Stimulated activated CD8-positive, alpha-beta memory T cell treated with anti-CD3 and anti-CD28 coated beads, Interleukin-4, amount 100 ng/mL, for 48 hours (primary cell): ENCODE results near the gene FHDC1.

Source experiments
- DNase-seq: peaks from one replicate; pipeline ENCODE4 v3.0.0-alpha.2; 2020

The FHDC1 gene

DNA sequence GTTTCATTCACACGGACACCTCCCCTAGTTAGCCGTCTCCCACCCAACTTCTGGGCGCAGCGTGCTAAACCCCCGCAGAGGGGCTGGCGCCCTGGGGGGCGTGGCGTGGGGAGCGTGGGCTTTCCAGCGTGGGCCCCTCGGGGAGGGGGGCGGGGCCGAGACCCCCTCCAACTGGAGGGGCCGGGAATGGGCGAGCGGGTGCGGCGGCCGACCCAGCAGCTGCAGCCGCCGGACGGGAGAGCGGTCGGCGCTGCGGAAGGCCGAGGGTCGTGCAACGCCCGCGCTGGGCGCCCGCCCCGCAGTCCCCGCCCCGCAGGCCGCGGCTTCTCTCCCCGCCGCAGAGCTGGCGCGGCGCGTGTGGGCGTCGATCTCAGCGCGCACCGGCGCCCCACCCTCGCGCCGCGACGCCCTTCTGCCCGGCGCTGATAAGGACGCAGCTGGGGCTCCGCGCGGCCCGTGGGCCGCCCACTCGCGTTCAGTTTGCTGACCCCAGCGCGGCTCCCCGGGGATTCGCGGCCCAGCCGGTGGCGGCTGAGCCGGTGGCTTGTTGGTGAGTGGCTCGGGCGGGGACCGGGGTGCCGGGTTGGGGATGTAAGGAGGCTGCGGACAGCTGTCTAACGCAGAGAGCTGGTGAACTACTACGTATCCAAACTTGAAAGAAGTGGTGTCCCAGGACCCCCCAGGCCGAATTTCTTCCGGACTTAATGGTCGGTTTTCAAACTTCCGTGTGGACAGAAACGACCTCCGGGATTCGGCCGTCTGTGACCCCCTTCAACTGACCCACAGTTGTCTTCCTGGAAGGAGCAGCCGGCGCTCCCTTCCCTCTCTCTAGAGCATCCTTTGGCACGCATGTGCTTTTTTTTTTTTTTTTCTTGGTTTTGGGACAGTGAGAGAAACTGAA, 1.5 kb downstream of the FHDC1 start:
- peak; percentile 36 for DNase-seq

DNA sequence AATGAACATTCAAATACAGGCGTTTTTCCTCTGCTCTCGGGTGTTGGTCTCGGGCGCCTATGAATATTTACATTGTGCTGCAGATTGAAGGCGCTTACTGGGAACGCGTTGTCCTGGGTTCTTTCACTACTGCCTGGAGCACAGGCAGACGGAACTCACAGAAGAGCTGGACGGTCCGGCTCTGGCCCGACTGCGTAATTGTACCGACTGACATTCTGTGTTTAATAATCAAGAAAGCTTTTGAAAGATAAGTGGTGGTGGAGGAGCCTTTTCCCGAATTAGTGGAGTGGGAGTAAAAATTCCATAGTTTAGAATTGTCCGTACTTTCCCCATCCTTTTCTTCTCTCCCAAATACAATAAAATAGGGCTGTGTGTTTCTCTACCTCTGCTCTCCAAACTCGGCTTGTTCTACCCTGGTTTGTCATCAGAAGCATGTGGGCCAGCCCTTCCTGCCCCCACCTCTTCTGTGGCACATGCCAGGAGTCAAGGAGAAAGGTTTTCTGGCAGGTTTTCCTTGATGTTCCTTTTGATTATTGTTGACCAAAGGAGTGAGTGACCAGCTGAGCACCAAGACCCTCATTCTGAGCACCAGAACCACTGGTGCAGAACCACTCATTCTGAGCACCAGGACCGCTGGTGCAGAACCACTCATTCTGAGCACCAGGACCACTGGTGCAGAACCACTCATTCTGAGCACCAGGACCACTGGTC, 2.3 kb downstream of the FHDC1 start:
- DNase-seq, result no peak

DNA sequence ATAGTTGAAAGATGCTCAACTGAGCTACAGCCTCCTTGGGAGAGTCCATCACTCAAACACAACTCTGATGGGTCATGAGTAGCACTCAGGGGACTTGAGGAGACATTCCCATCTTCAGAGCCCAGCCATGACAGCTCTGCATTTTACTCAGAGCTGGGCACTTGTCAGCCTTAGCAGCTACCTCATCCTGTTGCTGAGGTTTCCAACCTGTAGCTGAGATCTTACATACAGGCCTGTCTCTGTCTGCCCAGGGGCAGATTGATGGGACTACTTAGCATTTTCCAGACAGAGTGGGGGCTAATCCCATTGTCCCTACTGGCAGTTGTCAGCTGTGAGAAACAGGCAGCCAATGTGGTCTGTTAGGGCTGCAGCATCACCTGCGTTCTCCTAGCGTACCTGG, 3.5 kb downstream of the FHDC1 start:
- no peak for DNase-seq

DNA sequence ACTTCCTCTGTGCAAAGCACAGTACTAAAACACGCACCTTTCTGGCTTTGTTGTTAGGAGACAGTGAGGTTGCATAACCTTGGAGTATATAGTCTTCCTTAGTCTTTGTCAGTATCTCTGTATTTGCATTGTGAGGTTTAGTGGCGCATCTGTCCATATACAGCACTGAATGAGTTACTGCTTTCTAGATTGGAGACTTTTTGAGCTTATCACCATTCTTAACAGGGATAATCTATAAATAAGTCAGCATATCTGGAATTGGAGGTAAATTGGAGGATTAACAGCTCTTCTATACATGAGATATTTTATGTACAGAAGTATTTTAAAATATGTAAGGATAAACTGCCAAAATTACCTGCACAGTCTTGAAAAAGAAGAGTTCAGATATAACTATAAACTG, 4.3 kb downstream of the FHDC1 start:
- no peak for DNase-seq

DNA sequence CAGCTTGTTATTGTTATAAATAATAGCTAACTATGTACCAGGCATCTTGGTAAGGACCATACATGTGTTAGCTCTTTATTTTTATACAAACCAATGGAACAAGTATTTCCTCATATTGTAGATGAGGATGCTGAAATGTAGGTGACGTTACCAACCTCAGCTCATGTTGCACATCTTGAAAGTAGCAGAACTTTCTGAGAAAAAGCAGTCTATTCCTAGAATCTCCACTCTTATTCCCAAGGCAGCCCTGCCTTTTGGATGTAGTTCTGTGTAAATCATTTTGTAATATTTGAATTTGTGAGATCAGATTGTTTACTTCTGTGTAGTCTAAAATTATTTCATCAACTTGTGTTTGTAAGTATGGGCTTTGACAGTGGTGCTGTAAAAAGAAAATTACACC, 5.3 kb downstream of the FHDC1 start:
- DNase-seq, result no peak

GRCh38 chr4:152942346-152942745, 6.2 kb downstream of the FHDC1 start:
- DNase-seq, result no peak

DNA sequence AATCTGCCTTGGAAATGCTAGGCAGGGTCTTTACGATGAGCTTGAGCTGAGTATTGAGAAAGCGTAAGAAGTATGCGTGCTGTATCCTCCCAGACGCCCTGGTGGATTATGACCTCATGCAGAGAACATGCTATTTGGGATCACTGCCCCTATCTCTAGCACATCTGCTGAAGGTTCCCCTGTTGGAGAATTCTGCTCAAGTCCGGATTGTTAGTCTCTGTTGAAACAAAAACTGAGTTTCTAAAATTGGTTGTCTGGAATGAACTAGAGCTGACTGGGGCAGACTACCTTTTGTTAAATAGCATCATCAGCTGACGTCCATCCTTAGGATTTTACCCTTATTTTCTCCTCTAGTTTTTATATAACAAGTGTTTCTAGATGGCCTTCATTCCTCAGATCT, 7.5 kb downstream of the FHDC1 start:
- DNase-seq, result no peak

GRCh38 chr4:152944666-152945320, 8.7 kb downstream of the FHDC1 start:
- DNase-seq, result no peak

- DNase-seq, result no peak
Observed at GRCh38 chr4:152945639-152946038, 9.5 kb downstream of the FHDC1 start.

- DNase-seq, result no peak
Observed at GRCh38 chr4:152946446-152946845, 10.3 kb downstream of the FHDC1 start.

- DNase-seq, result no peak
Observed at GRCh38 chr4:152947311-152947710, 11.2 kb downstream of the FHDC1 start.

DNA sequence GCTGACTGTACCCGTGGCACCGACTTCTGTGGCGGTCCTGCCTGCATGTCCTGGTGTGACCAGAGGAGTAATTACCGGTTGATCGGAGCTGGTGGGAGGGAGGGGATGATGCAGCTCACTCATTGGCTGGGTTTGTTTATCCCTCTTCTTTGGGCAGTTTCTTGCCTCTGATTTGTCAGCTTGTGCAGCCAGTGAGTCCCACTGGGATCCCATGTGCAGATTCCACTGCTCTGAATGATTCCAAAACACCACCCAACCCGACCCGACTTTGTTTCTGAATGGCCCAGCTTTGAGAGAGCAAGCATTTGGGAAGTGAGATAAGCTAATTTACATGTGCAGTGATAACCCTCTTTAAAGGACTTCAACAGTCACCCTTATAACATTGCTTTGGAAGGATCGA, 13.8 kb downstream of the FHDC1 start:
- no peak for DNase-seq

DNA sequence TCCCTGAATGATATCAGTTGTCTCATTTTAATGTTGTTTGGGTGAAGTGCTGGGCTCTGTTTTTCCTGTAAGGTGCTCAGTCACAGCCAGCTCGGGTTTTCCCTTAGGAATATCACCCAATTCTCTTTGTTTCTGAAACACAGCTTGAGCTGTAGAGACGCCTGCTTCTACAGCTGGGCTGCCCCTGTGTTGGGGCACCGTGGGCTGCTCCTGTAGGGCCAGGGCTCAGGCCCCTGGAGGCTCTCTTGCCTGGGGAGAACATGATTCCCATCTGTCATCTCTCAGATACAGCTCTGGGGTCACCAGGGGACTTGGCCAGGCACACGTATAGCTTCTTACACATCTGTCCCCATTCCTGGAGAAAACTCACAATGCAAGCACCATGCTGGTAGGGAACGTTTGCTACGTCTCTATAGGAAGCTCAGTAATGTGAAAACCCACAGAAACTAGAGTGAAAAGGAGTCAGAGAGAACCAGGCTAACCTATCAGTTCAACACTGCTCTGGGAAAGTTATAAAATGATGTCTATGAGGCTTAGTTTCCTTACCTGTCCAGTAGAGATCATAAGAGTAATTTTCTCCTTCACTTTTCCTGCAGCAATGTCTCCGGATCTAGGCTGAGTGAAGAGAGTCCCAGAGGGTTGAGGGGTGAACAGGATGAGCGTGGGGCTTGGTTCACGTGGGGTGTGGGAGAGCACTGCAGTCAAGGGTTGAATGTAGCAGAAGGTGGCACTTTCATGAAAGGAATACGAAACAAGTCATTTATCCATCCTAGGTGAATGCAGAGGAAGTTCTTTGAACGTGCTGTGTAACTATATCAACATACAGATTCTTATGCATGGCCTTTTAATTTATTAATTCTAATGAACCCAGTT, 14.5 kb downstream of the FHDC1 start:
- no peak for DNase-seq

DNA sequence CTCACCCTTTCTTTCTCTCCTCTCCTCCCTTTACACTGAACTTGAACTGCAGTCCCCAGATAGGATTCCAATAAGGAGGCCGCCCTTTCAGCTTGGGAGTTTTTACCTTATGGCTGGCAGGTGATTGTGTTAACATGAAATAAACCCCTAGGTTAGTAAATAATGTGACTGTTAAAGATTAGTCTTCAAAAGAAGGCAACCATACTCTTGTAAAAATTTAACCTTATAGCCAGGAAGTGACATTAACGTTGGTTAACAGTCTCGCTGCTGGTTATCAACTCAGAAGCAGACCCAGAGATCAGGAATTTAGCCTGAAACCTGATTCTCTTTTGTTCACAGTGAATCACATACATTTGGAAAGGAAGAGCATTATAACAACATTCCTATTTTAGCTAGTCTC, 15.2 kb downstream of the FHDC1 start:
- DNase-seq, result no peak

GRCh38 chr4:152953514-152953913, 17.4 kb downstream of the FHDC1 start:
- DNase-seq, result no peak

DNA sequence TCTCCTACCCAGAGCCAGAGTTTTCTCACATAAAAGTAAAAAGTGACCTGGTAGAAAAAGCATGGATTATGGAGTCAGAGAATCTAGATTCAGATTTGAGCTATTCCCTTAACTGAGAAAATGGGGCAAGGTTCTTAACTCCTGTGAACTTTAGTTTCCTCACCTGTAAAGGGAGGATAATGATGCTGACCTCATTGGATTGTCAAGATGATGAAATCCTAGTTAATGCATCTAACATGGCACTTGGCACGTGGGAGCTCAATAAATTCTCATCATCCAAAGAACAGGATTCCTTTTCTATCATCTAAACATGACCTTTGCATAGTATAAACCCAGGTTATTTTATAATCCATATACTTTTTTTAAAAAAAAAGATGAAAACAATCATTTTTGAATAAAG, 18.6 kb downstream of the FHDC1 start:
- DNase-seq, result no peak

- no peak for DNase-seq
Observed at GRCh38 chr4:152956147-152956546, 20.0 kb downstream of the FHDC1 start.

- no peak for DNase-seq
Observed at GRCh38 chr4:152956650-152957436, 20.7 kb downstream of the FHDC1 start.

- DNase-seq, result no peak
Observed at GRCh38 chr4:152957437-152958171, 21.5 kb downstream of the FHDC1 start.

- no peak for DNase-seq
Observed at GRCh38 chr4:152959080-152959479, 23.0 kb downstream of the FHDC1 start.

- no peak for DNase-seq
Observed at GRCh38 chr4:152960082-152960481, 24.0 kb downstream of the FHDC1 start.
